GM18499 (cell line): ENCODE results near the gene DHX8.

Source experiments
- ATAC-seq: cut with Tn5 transposase; IDR thresholded peaks from one replicate; pipeline ENCODE4 v1.9.1; 2021; ENCODE audit warnings: moderate number of reproducible peaks; ENCODE audit not compliant: insufficient read depth, unreplicated experiment

Gene DHX8

GRCh38 chr17:43563600-43564594, 80.1 kb downstream of the DHX8 start:
- no peak for ATAC-seq

GRCh38 chr17:43568506-43569082, 84.8 kb downstream of the DHX8 start:
- ATAC-seq = no peak

GRCh38 chr17:43570518-43570928, 86.7 kb downstream of the DHX8 start:
- ATAC-seq = no peak

DNA sequence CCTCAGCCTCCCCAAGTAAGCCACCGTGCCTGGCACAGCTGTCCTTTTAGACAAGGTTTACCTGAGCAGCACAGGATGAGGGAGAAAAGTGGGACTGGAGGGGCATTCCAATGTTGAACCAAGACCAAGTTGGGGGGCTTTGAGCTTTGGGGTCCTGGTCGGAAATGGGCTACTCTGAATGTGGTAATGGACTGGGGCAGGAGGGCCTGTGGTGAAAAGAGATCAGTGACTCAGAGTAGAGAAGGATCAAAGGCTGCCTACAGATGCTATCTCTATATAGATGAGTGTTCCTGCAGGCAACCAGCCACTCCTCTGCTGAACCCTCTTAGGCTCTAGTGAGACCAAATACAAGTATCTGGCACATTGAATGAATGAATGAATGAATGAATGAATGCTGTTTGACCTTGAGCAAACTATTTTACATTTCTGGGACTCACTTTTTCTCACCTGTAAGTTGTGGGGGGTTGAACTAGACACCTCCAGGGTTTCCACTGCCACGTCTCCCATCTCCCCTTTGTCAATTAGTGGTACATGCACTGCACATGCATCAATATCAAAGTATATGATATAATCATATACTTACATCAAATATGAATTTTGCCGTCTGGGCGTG, 88.7 kb downstream of the DHX8 start:
- ATAC-seq = no peak

GRCh38 chr17:43573579-43574321, 90.0 kb downstream of the DHX8 start:
- no peak for ATAC-seq

- no peak for ATAC-seq
These were observed 90.6 kb downstream of the DHX8 start for GRCh38 chr17:43574348-43574747.

- ATAC-seq = no peak
These were observed 91.2 kb downstream of the DHX8 start for GRCh38 chr17:43574896-43575525.
